Neural cell (in vitro differentiated cells): ENCODE measurements around the gene KIAA0586.

Source experiments
- EP300 ChIP-seq: fragments of 450-650 bp; conservative IDR thresholded peaks from 2 replicates; pipeline ENCODE4 v1.6.1; 2014; ENCODE audit warnings: antibody characterized with exemption, mild to moderate bottlenecking, moderate library complexity; ENCODE audit not compliant: poor library complexity, severe bottlenecking
- EZH2 ChIP-seq: fragments of 200-600, 300-800 bp; shearing (Covaris generic), sonication (generic); IDR thresholded peaks from 2 replicates; pipeline ENCODE4 v1.6.1; 2014; ENCODE audit warnings: antibody characterized with exemption, low read length, borderline replicate concordance, mild to moderate bottlenecking; ENCODE audit not compliant: insufficient read depth, poor library complexity, severe bottlenecking
- POLR2AphosphoS5 ChIP-seq: IDR thresholded peaks from 2 replicates; pipeline ENCODE4 v1.6.1; 2012
- RAD21 ChIP-seq: fragments of 450-650 bp; conservative IDR thresholded peaks from 2 replicates; pipeline ENCODE4 v1.6.1; 2014; ENCODE audit warnings: antibody characterized with exemption, mild to moderate bottlenecking, moderate library complexity
- SMC3 ChIP-seq: fragments of 450-650 bp; conservative IDR thresholded peaks from 2 replicates; pipeline ENCODE4 v1.6.1; 2014; ENCODE audit warnings: antibody characterized with exemption, mild to moderate bottlenecking, moderate library complexity; ENCODE audit not compliant: poor library complexity
- TAF1 ChIP-seq: IDR thresholded peaks from 2 replicates; pipeline ENCODE4 v1.6.1; 2012; ENCODE audit warnings: low read depth
- TF ChIP-seq, protein P1 (sequence below): fragments of 450-650 bp; IDR thresholded peaks from 2 replicates; pipeline ENCODE4 v1.5.1; 2014; ENCODE audit warnings: antibody characterized with exemption, mild to moderate bottlenecking, moderate library complexity; ENCODE audit not compliant: poor library complexity, severe bottlenecking
- TF ChIP-seq, protein P2 (sequence below): IDR thresholded peaks from 2 replicates; pipeline ENCODE4 v1.6.1; 2012; ENCODE audit warnings: borderline replicate concordance

DNA sequence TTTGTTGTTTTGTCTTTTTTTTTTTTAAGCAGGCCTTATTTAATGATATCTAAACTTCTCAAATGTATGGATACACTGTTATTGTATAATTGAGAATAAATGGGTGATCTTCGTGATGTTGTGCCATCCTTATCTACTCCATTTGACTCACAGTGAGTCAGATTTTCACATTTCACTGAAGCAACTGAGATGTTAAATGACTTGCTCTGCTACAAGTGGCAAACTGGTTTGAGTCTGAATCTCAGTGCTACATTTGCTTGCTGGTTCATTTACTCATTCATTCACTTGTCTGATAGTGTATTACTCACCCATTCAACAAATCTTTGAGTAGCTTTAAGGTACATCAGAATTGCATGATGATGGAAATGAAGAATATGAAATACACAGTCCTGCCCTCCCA is 2.6 kb downstream of the KIAA0586 start:
- TF ChIP-seq EZH2 (no peak), RAD21 (no peak), EP300 (no peak), POLR2AphosphoS5 (no peak), TAF1 (no peak), SMC3 (no peak)
- TF ChIP-seq, protein P1, sequence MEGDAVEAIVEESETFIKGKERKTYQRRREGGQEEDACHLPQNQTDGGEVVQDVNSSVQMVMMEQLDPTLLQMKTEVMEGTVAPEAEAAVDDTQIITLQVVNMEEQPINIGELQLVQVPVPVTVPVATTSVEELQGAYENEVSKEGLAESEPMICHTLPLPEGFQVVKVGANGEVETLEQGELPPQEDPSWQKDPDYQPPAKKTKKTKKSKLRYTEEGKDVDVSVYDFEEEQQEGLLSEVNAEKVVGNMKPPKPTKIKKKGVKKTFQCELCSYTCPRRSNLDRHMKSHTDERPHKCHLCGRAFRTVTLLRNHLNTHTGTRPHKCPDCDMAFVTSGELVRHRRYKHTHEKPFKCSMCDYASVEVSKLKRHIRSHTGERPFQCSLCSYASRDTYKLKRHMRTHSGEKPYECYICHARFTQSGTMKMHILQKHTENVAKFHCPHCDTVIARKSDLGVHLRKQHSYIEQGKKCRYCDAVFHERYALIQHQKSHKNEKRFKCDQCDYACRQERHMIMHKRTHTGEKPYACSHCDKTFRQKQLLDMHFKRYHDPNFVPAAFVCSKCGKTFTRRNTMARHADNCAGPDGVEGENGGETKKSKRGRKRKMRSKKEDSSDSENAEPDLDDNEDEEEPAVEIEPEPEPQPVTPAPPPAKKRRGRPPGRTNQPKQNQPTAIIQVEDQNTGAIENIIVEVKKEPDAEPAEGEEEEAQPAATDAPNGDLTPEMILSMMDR: no peak
- TF ChIP-seq, protein P2, sequence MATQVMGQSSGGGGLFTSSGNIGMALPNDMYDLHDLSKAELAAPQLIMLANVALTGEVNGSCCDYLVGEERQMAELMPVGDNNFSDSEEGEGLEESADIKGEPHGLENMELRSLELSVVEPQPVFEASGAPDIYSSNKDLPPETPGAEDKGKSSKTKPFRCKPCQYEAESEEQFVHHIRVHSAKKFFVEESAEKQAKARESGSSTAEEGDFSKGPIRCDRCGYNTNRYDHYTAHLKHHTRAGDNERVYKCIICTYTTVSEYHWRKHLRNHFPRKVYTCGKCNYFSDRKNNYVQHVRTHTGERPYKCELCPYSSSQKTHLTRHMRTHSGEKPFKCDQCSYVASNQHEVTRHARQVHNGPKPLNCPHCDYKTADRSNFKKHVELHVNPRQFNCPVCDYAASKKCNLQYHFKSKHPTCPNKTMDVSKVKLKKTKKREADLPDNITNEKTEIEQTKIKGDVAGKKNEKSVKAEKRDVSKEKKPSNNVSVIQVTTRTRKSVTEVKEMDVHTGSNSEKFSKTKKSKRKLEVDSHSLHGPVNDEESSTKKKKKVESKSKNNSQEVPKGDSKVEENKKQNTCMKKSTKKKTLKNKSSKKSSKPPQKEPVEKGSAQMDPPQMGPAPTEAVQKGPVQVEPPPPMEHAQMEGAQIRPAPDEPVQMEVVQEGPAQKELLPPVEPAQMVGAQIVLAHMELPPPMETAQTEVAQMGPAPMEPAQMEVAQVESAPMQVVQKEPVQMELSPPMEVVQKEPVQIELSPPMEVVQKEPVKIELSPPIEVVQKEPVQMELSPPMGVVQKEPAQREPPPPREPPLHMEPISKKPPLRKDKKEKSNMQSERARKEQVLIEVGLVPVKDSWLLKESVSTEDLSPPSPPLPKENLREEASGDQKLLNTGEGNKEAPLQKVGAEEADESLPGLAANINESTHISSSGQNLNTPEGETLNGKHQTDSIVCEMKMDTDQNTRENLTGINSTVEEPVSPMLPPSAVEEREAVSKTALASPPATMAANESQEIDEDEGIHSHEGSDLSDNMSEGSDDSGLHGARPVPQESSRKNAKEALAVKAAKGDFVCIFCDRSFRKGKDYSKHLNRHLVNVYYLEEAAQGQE: no peak
